Stimulated activated CD4-positive, alpha-beta T cell treated with anti-CD3 and anti-CD28 coated beads, Interleukin-4, amount 100 ng/mL, for 1 hour (primary cell): ENCODE data around the gene LDB2.
"Not testable (repeated sequence)": the region's sequence is repeated elsewhere in the genome, so short reads cannot be mapped to it uniquely, and the experiment has no call there.

Experiments
- DNase-seq: peaks from one replicate; pipeline ENCODE4 v3.0.0-alpha.2; 2020

The LDB2 gene

GRCh38 chr4:16530688-16531635 is 367.5 kb downstream of the LDB2 start:
- no peak for DNase-seq

GRCh38 chr4:16524911-16525554 is 373.4 kb downstream of the LDB2 start:
- no peak for DNase-seq

GRCh38 chr4:16524406-16524805 is 374.0 kb downstream of the LDB2 start:
- DNase-seq, result no peak

GRCh38 chr4:16523526-16523925 is 374.9 kb downstream of the LDB2 start:
- not testable (repeated sequence) for DNase-seq

- no peak for DNase-seq
Measured at GRCh38 chr4:16521156-16521915, 377.1 kb downstream of the LDB2 start.

- DNase-seq, result no peak
Measured at GRCh38 chr4:16516796-16517439, 381.5 kb downstream of the LDB2 start.

- DNase-seq, result no peak
Measured at GRCh38 chr4:16513876-16514275, 384.6 kb downstream of the LDB2 start.

- DNase-seq, result no peak
Measured at GRCh38 chr4:16508968-16509367, 389.5 kb downstream of the LDB2 start.

GRCh38 chr4:16505726-16506125 is 392.7 kb downstream of the LDB2 start:
- DNase-seq, result no peak

GRCh38 chr4:16505267-16505666 is 393.2 kb downstream of the LDB2 start:
- DNase-seq, result no peak

- no peak for DNase-seq
Measured at GRCh38 chr4:16503421-16504100, 394.9 kb downstream of the LDB2 start.

GRCh38 chr4:16498978-16499377 is 399.5 kb downstream of the LDB2 start:
- DNase-seq, result no peak

- DNase-seq, result no peak
Measured at GRCh38 chr4:16496501-16496900, 401.9 kb downstream of the LDB2 start.

GRCh38 chr4:16492872-16493271 is 405.6 kb downstream of the LDB2 start:
- DNase-seq, result no peak

- DNase-seq, result no peak
Measured at GRCh38 chr4:16489226-16489625, 409.2 kb downstream of the LDB2 start.

- no peak for DNase-seq
Measured at GRCh38 chr4:16488084-16488483, 410.4 kb downstream of the LDB2 start.

GRCh38 chr4:16484711-16485110 is 413.7 kb downstream of the LDB2 start:
- DNase-seq, result no peak

GRCh38 chr4:16483540-16483939 is 414.9 kb downstream of the LDB2 start:
- no peak for DNase-seq

- no peak for DNase-seq
Measured at GRCh38 chr4:16480011-16480410, 418.4 kb downstream of the LDB2 start.

GRCh38 chr4:16472537-16472936 is 425.9 kb downstream of the LDB2 start:
- no peak for DNase-seq

GRCh38 chr4:16467061-16467460 is 431.4 kb downstream of the LDB2 start:
- DNase-seq, result no peak

GRCh38 chr4:16466581-16466980 is 431.9 kb downstream of the LDB2 start:
- no peak for DNase-seq
